CD4-positive, alpha-beta T cell treated with Interleukin-21 for 1 hour (primary cell): Measurements from ENCODE around the gene ABCF1.

Source experiments
- DNase-seq: peaks from one replicate; pipeline ENCODE4 v3.0.0-alpha.2; 2020

The ABCF1 gene

DNA sequence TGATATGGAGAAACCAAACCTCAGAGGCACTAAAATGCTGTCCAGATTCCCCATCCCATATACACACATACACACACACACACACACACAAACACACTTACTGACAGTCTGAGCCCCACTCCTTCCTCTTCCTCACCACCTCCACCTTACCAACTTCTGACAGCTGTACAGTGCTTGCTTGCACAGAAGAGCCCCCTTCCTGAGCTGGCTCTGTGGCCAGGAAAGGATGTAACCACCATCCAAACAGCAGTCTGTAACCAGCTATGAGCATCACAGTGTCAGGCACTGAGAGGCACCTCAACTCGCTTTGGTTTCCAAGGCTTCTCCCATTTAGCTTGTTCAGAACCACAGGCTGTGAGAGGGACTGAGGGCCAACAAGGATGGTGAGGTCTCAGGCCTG is 69.8 kb downstream of the ABCF1 start:
- DNase-seq = no peak
